T-helper 1 cell treated with Interleukin-12 subunit alpha and Interleukin-12 subunit beta and Interleukin-4 antibody, amounts not matched to agents 30 μg/mL and 1 μg/mL, for 36 hours (primary cell): ENCODE measurements around the gene DAG1.

Source experiments
- H3K27ac Mint-ChIP-seq: one replicate; pipeline ENCODE4 v1.8.0; 2021; ENCODE audit warnings: mild to moderate bottlenecking, mixed read lengths
- H3K27me3 Mint-ChIP-seq: one replicate; pipeline ENCODE4 v1.8.0; 2021; ENCODE audit warnings: low read depth, mixed read lengths
- H3K36me3 Mint-ChIP-seq: one replicate; pipeline ENCODE4 v1.8.0; 2021; ENCODE audit warnings: low read depth, mixed read lengths
- H3K4me1 Mint-ChIP-seq: one replicate; pipeline ENCODE4 v1.8.0; 2021; ENCODE audit warnings: low read depth, mixed read lengths
- H3K4me3 Mint-ChIP-seq: one replicate; pipeline ENCODE4 v1.8.0; 2021; ENCODE audit warnings: mild to moderate bottlenecking, moderate library complexity, mixed read lengths
- H3K9me3 Mint-ChIP-seq: one replicate; pipeline ENCODE4 v1.8.0; 2021; ENCODE audit warnings: mixed read lengths

DAG1 gene

DNA sequence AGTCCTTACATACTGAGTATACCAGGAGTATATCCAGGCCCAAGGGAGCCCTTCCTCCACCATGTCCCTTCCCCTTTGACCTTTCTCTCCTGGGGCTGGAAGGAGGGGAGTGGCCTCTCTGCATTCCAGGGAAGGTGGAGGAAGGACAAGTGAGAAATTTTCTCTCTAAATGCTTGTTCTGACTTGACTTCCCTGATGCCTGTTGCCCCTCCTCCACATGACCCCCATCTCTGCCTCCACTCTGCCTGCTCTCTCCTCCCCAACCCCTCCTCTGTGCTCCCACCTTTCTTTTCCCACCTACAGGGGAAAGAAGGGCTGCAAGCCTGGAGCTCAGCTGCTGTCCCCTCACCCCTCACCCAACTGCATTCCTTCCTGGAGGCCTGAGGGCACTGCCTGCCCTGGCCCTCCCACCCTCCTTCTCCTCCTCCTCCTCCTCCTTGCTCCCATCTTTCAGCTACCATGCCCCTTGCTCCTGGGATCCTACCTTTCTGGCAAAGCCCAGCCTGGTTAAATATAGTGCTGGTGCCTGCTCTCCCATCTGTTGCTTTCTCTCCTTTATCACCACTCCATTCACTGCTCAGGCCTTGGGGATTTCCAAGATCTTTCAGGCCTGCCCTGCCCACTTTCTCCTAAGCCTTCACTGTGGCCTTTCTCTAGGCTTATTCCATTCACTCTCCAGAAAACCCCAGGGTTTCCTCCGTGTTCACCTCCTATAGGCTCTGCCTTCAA is 8.5 kb upstream of the DAG1 start:
- no peaks in the 10 kb centered on the region for H3K36me3 Mint-ChIP-seq
- H3K9me3 Mint-ChIP-seq, result no peaks in the 10 kb centered on the region
- no peak overlapping the region for H3K4me3 Mint-ChIP-seq
- H3K4me1 Mint-ChIP-seq, result peaks cover 6% of the 10 kb centered on the region
- peak overlapping the region; percentile 69 for H3K27ac Mint-ChIP-seq
- no peaks in the 10 kb centered on the region for H3K27me3 Mint-ChIP-seq

GRCh38 chr3:49462222-49462621 is 7.8 kb upstream of the DAG1 start:
- no peak overlapping the region for H3K4me3 Mint-ChIP-seq
- H3K36me3 Mint-ChIP-seq, result no peaks in the 10 kb centered on the region
- H3K4me1 Mint-ChIP-seq, result peaks cover 6% of the 10 kb centered on the region
- H3K27ac Mint-ChIP-seq, result no peak overlapping the region
- no peaks in the 10 kb centered on the region for H3K27me3 Mint-ChIP-seq
- H3K9me3 Mint-ChIP-seq, result no peaks in the 10 kb centered on the region

DNA sequence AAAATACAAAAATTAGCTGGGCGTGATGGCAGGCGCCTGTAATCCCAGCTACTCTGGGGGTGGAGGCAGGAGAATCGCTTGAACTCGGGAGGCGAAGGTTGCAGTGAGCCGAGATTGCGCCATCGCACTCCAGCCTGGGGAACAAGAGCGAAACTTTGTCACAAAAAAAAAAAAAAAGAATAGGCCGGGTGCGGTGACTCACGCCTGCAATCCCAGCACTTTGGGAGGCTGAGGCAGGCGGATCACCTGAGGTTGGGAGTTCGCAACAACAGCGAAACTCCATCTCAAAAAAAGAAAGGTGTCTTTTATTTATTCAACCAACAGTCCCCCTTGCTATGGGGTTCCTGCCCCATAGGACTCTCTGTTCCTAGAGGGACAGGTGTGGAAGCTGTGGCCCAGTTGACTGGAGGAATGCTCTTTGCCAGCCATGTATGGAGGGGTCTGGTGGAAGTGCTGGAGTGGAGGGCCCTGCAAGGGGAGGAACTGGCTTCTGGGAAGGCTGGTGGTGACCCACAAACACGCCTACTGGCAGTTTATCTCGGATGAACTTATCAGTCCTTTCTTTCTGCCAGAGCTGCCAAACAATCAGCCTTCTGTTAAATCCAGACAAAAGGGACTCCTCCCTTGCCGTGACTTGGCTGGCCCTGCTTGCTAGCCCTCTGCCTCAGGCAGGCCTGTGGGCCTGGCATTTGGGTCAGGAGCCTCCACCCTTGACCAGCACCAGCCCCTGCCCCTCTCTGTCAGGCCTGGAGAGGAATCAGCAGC is 4.6 kb upstream of the DAG1 start:
- Mint-ChIP-seq H3K36me3 (no peaks in the 10 kb centered on the region), H3K4me1 (peaks cover 17% of the 10 kb centered on the region), H3K27ac (no peak overlapping the region), H3K4me3 (no peak overlapping the region), H3K27me3 (no peaks in the 10 kb centered on the region), H3K9me3 (no peaks in the 10 kb centered on the region)

- H3K4me1 Mint-ChIP-seq, result peaks cover 21% of the 10 kb centered on the region
- no peaks in the 10 kb centered on the region for H3K36me3 Mint-ChIP-seq
- no peak overlapping the region for H3K4me3 Mint-ChIP-seq
- H3K27me3 Mint-ChIP-seq, result no peaks in the 10 kb centered on the region
- no peaks in the 10 kb centered on the region for H3K9me3 Mint-ChIP-seq
- no peak overlapping the region for H3K27ac Mint-ChIP-seq
These were observed 4.0 kb upstream of the DAG1 start for GRCh38 chr3:49466085-49466484.

DNA sequence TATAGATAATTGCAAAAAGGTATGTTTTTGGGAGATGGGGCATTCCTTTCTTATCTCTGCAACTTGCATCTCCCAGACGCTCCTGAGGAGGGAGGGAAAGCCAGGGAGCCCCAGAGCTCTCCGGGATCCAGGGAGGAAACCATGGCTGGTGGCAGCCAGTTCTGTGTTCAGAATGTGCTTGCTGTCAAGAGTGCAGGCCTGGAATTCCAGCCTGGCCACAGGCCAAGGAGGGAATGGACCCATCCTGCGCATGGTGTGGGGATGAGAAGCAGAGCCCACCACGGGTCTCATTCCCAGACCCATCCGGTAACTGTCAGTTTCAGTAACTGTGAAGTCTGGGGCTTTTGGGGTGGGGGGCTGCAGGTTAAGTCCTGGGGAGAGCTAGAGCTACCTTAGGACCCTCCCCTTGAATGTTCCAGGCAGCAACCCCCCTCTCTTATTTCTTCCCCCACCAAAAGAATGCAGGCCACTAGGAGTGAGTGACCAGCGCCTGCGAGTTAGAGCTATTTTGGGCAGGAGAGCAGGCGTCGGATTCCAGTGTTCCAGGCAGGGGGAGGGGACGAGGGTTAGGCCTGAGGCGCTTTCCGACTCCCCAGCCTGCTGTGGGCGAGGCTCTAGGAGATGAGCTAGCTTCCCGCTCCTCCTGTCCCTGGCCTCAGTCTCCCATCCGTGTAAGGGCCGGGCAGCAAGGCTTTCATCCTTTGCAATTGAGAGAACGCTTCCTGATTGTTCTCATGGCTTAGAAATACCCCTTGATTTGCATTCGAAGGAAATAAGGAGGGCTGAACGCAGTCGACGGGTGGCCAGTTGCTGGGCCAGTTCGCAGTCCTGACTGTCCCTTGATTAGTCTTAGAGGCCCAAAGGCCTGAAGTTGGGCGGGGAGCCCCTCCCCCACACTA is 781 bp upstream of the DAG1 start:
- H3K9me3 Mint-ChIP-seq, result no peaks in the 10 kb centered on the region
- H3K27me3 Mint-ChIP-seq, result no peaks in the 10 kb centered on the region
- H3K4me3 Mint-ChIP-seq, result peak overlapping the region; percentile 86
- peaks cover 28% of the 10 kb centered on the region for H3K4me1 Mint-ChIP-seq
- H3K36me3 Mint-ChIP-seq, result peaks cover 4% of the 10 kb centered on the region
- H3K27ac Mint-ChIP-seq, result peak overlapping the region; percentile 83

GRCh38 chr3:49470714-49471420 is 800 bp downstream of the DAG1 start:
- Mint-ChIP-seq H3K27me3 (no peaks in the 10 kb centered on the region), H3K4me1 (peaks cover 28% of the 10 kb centered on the region), H3K36me3 (peaks cover 4% of the 10 kb centered on the region), H3K4me3 (peak overlapping the region; percentile 90), H3K27ac (peak overlapping the region; percentile 88), H3K9me3 (no peaks in the 10 kb centered on the region)

- Mint-ChIP-seq H3K27ac (peak overlapping the region; percentile 63), H3K4me1 (peaks cover 32% of the 10 kb centered on the region), H3K36me3 (peaks cover 11% of the 10 kb centered on the region), H3K4me3 (peak overlapping the region; percentile 90), H3K27me3 (no peaks in the 10 kb centered on the region), H3K9me3 (no peaks in the 10 kb centered on the region)
These were observed 1.9 kb downstream of the DAG1 start for GRCh38 chr3:49471856-49472495.

DNA sequence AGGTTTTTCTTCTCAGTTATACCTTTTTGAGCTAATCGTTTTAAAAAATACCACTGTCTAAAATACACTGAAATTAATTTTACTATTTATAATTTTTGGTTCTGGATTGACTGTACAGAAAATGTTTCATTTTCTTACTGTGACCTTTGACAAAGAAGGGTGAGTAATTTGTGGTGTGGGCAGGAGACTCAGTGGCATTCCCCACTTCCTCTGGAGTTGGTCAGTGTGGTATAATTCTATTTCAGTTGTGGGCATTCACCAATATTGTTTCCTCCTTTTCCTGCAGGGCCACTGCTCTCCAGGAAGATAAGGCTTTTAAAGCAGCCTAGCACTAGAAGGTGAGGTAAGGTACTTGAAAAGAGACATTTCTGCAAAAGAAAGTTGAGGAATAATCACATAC is 6.5 kb downstream of the DAG1 start:
- Mint-ChIP-seq H3K27ac (peak overlapping the region; percentile 66), H3K4me3 (no peak overlapping the region), H3K9me3 (no peaks in the 10 kb centered on the region), H3K27me3 (no peaks in the 10 kb centered on the region), H3K36me3 (peaks cover 17% of the 10 kb centered on the region), H3K4me1 (peaks cover 12% of the 10 kb centered on the region)

DNA sequence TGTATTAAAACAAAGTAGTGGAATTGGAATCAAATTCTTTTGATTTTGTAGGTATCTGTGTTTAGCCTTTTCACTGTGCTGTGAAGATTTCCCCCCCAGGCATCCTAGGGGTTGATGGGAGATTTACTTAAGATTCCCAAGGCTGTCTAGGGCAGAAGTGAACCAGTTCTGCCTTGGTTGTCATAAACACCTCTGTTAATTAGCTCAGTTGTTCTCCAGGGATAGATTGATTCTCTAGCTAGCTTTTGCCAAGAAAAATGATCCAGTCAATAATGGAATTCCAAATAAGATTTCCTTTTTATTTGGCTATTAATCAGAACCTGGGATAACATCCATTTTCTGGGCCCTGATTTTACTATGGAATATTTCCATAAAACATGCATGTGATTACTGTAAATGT is 12.7 kb downstream of the DAG1 start:
- Mint-ChIP-seq H3K36me3 (peaks cover under 1% of the 10 kb centered on the region), H3K4me1 (no peaks in the 10 kb centered on the region), H3K4me3 (no peak overlapping the region), H3K9me3 (no peaks in the 10 kb centered on the region), H3K27ac (no peak overlapping the region), H3K27me3 (no peaks in the 10 kb centered on the region)

- H3K36me3 Mint-ChIP-seq, result peaks cover 3% of the 10 kb centered on the region
- H3K9me3 Mint-ChIP-seq, result no peaks in the 10 kb centered on the region
- no peaks in the 10 kb centered on the region for H3K4me1 Mint-ChIP-seq
- H3K4me3 Mint-ChIP-seq, result no peak overlapping the region
- H3K27ac Mint-ChIP-seq, result no peak overlapping the region
- H3K27me3 Mint-ChIP-seq, result no peaks in the 10 kb centered on the region
These were observed 14.4 kb downstream of the DAG1 start for GRCh38 chr3:49484471-49484870.

DNA sequence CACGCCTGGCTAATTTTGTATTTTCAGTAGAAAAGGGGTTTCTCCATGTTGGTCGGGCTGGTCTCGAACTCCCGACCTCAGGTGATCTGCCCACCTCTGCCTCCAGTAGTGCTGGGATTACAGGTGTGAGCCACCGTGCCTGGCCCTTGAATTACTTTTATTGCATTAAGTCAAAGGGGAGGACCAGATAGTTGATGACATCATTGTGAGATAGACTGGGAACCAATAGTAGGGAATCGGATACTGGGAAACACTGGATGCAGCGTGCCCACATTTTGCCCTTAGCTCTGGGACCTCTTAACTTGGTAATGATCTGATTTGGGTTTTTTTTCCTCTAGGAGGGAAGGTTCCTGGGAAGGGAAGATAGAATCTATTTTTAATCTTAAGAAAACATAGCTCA is 19.2 kb downstream of the DAG1 start:
- H3K36me3 Mint-ChIP-seq, result peaks cover 3% of the 10 kb centered on the region
- H3K27me3 Mint-ChIP-seq, result no peaks in the 10 kb centered on the region
- H3K4me1 Mint-ChIP-seq, result no peaks in the 10 kb centered on the region
- H3K9me3 Mint-ChIP-seq, result no peaks in the 10 kb centered on the region
- no peak overlapping the region for H3K4me3 Mint-ChIP-seq
- no peak overlapping the region for H3K27ac Mint-ChIP-seq

DNA sequence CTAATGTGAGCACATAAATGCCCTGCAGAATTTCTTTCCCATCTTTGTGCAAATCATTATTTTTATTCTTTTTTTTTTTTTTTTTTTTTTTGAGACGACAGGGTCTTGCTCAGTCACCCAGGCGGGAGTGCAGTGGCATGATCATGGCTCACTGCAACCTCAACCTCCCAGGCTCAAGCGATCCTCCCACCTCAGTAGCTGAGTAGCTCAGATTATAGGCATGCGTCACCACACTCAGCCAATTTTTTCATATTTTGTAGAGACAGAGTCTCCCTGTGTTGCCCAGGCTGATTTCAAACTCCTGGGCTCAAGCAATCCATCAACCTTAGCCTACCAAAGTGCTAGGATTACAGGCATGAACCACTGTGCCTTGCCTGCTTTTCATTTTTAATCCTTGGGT is 22.9 kb downstream of the DAG1 start:
- Mint-ChIP-seq H3K4me3 (no peak overlapping the region), H3K27me3 (no peaks in the 10 kb centered on the region), H3K4me1 (peaks cover 4% of the 10 kb centered on the region), H3K27ac (no peak overlapping the region), H3K9me3 (no peaks in the 10 kb centered on the region), H3K36me3 (peaks cover 3% of the 10 kb centered on the region)

DNA sequence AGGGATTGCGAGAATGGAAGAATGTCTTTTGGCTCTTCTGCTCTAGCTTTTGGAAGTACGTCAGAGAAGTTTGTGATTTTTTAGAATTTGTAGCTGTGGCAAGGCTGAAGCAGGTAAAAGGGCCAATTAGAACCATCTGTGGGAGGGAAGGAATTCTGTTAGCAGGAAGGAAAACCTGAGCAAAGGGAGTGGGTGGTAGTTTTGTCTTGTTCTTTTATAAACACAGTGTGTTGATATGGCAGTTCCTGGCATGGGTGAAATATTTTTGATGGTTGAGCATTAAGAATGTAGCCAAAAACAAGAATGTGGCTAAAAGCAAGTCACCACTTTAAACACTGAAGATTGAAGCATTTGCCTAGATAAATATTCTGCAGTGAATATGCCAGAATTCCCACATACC is 23.8 kb downstream of the DAG1 start:
- H3K36me3 Mint-ChIP-seq, result peaks cover 5% of the 10 kb centered on the region
- H3K27me3 Mint-ChIP-seq, result no peaks in the 10 kb centered on the region
- no peak overlapping the region for H3K27ac Mint-ChIP-seq
- H3K4me1 Mint-ChIP-seq, result peaks cover 6% of the 10 kb centered on the region
- H3K4me3 Mint-ChIP-seq, result no peak overlapping the region
- no peaks in the 10 kb centered on the region for H3K9me3 Mint-ChIP-seq

- Mint-ChIP-seq H3K9me3 (no peaks in the 10 kb centered on the region), H3K4me1 (peaks cover 6% of the 10 kb centered on the region), H3K36me3 (peaks cover 2% of the 10 kb centered on the region), H3K4me3 (no peak overlapping the region), H3K27ac (no peak overlapping the region), H3K27me3 (no peaks in the 10 kb centered on the region)
These were observed 25.0 kb downstream of the DAG1 start for GRCh38 chr3:49495023-49495422.
